HFF-Myc (cell line): ENCODE data around the gene FYB2.

Experiments used
- DNase-seq: peaks from one replicate; pipeline ENCODE4 v3.0.0-alpha.2; 2011; ENCODE audit warnings: low read depth; ENCODE audit errors: extremely low read depth
- H3K4me3 ChIP-seq: replicated peaks from 2 replicates; pipeline ENCODE4 v1.5.1; 2011; ENCODE audit warnings: low read depth, mild to moderate bottlenecking, control low read depth, low read length
- CTCF ChIP-seq: IDR thresholded peaks from 2 replicates; pipeline ENCODE4 v1.5.1; 2012; ENCODE audit warnings: mild to moderate bottlenecking, low read depth, low read length, control low read depth; ENCODE audit errors: missing control alignments

The FYB2 gene

GRCh38 chr1:56817716-56818463 lies 1.3 kb downstream of the FYB2 start:
- no peak overlapping the region for H3K4me3 ChIP-seq
- DNase-seq = no peak
- no peak for TF ChIP-seq CTCF

- H3K4me3 ChIP-seq = no peak overlapping the region
- no peak for DNase-seq
- TF ChIP-seq CTCF = no peak
These were observed 2.3 kb downstream of the FYB2 start for GRCh38 chr1:56816909-56817308.

- no peak for TF ChIP-seq CTCF
- no peak overlapping the region for H3K4me3 ChIP-seq
- DNase-seq = no peak
These were observed 2.9 kb downstream of the FYB2 start for GRCh38 chr1:56816264-56816663.

GRCh38 chr1:56814205-56814604 lies 5.0 kb downstream of the FYB2 start:
- no peak for TF ChIP-seq CTCF
- DNase-seq = no peak
- no peak overlapping the region for H3K4me3 ChIP-seq

GRCh38 chr1:56811331-56811730 lies 7.9 kb downstream of the FYB2 start:
- TF ChIP-seq CTCF = no peak
- no peak for DNase-seq
- H3K4me3 ChIP-seq = no peak overlapping the region

- TF ChIP-seq CTCF = no peak
- no peak for DNase-seq
- H3K4me3 ChIP-seq = no peak overlapping the region
These were observed 10.8 kb downstream of the FYB2 start for GRCh38 chr1:56808410-56808809.

GRCh38 chr1:56806804-56807203 lies 12.4 kb downstream of the FYB2 start:
- no peak for DNase-seq

More at GRCh38 chr1:56806804-56807203, 12.4 kb downstream of the FYB2 start:
- H3K4me3 ChIP-seq = no peak overlapping the region
- no peak for TF ChIP-seq CTCF
